ENCODE results near the gene ZNHIT2. TPM values are rescaled to one million over a fixed set of nuclear protein-coding genes. Genes with fewer than 3 reads are reported as not detected.

Gene ZNHIT2
- total and polyA plus RNA-seq, 10 of the 15 experiments (the other 5 are each of a cell fraction or from before 2014, with no cell fraction given), result 0.24 to 20.4 (median 15.5) TPM; not detected in 1

DNA sequence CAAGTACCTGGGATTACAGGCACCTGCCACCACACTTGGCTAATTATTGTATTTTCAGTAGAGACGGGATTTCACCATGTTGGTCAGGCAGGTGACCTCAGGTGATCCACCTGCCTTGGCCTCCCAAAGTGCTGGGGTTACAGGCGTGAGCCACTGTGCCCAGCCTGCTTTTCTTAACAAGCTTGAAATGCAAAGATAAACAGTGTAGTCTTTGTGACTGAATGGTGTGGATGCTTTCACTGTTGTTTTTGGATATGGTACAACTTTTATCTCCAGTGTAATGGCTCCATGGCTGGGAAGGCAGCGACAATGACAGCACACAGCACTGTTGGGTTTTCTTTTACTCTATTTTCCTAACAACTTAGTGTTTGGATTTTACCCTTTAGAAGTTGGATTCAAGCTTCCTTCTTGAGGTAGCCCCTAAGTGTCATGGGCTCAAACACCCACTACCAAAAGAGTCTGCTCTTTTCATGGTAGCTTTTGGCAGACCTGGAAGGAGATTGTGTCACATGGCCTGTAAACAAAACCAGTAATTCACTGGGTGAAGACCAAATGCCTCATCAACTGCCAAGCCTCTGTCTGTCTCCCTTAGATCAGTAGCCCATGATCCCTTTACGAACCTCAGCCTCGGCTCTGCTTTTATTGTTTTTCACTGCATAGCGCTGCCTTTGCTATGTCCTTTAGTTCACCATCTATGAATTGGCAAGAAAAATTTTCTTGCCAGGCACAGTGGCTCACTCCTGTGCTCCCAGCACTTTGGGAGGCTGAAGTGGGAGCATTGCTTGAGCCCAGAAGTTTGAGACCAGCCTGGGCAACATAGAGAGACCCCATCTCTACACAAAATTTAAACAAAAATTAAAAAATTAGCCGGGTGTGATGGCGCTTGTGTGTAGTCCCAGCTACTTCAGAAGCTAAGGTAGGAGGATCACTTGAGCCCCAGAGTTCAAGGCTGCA is 15.1 kb downstream of the ZNHIT2 start:
- Histone ChIP-seq H3K27ac (ENCODE audit: control insufficient read depth, insufficient read depth) (no peak overlapping the region), H3K9me3 (replicated peaks; ENCODE audit: control insufficient read depth, insufficient read depth, low read length) (no peaks in the 10 kb centered on the region), H3K4me2 (ENCODE audit: control insufficient read depth, insufficient read depth) (no peak overlapping the region), H3K4me1 (ENCODE audit: control insufficient read depth, insufficient read depth, low read length) (peaks cover 2% of the 10 kb centered on the region; the same call in 1 of the 2 replicates), H3K27me3 (replicated peaks in 1 of 2; ENCODE audit: control insufficient read depth in 2 of 2, insufficient read depth in 2 of 2, low read length in 1 of 2) (no peaks in the 10 kb centered on the region), H3K4me3 (no peak overlapping the region), H4K20me1 (ENCODE audit: control insufficient read depth, insufficient read depth) (no peaks in the 10 kb centered on the region), H3K79me2 (ENCODE audit: control insufficient read depth, insufficient read depth, low read length) (peaks cover 2% of the 10 kb centered on the region), H2AFZ (ENCODE audit: control insufficient read depth, low read depth, low read length) (no peak overlapping the region), H3K36me3 (ENCODE audit: control insufficient read depth in 2 of 2, insufficient read depth in 2 of 2, low read length in 1 of 2) (peaks cover 2 to 11% of the 10 kb centered on the region in 2 experiments; a peak in 3 of 4 replicates), H3K9ac (ENCODE audit: control insufficient read depth, insufficient read depth, low read length) (no peak overlapping the region)
- BruUV-seq (replicated peaks), result no TSS peak
- ATAC-seq (no peak), DNase-seq (ENCODE audit: low read depth, low spot score) (no peak), FAIRE-seq (no peak)
- ChIA-PET SMC1A (ENCODE audit: uncharacterized antibody, unreplicated experiment) (interaction anchor here (0.6 to 2.0 kb wide), 3 partner anchors 8 to 227 kb away, joined by 3 to 5 read pairs (median 3); partner anchors contain the start of gene ARL2), RAD21 (ENCODE audit: unreplicated experiment) (no interaction called here), CTCF (interaction anchor here (0.5 to 1.9 kb wide), 6 partner anchors 10 to 315 kb away, joined by 3 to 6 read pairs (median 4); partner anchors contain the start of gene ZNHIT2), POLR2A (interaction anchor here (0.6 to 1.6 kb wide), 2 partner anchors 30 to 76 kb away, joined by 3 read pairs; no protein-coding TSS in a partner anchor)
- TF ChIP-seq BRCA1 (IDR thresholded peaks at IDR 0.05; ENCODE audit: low read depth, low read length) (no peak), BHLHE40 (IDR thresholded peaks at IDR 0.05; ENCODE audit: borderline replicate concordance in 1 of 2, low read depth in 2 of 2, low read length in 1 of 2) (no peak), SRF (IDR thresholded peaks at IDR 0.05; ENCODE audit: low read depth in 2 of 2, low read length in 2 of 2) (no peak)
- intact Hi-C loops (cut with micrococcal nuclease; ENCODE audit: unreplicated experiment), result no loop called here
- in situ Hi-C loops (cut with MboI), result no loop called here
- WGBS (ENCODE audit: insufficient coverage, insufficient replicate concordance, low lambda C conversion rate, missing lambda C conversion rate), result 95% methylated on average over 8 of the region's 8 CpGs

Measured in GM12878 (cell line).